GM18870 (cell line): ENCODE data around the gene RPS23.

ENCODE experiments used
- ATAC-seq: cut with Tn5 transposase; IDR thresholded peaks from one replicate; pipeline ENCODE4 v1.9.1; 2021; ENCODE audit warnings: moderate library complexity; ENCODE audit not compliant: unreplicated experiment

RPS23 gene

GRCh38 chr5:82277987-82278710 lies at the start of gene RPS23:
RPS23 (minus strand) TSS chr5:82278354; CDS start chr5:82278323, 31 bp downstream.
- peak; percentile 90 for ATAC-seq

DNA sequence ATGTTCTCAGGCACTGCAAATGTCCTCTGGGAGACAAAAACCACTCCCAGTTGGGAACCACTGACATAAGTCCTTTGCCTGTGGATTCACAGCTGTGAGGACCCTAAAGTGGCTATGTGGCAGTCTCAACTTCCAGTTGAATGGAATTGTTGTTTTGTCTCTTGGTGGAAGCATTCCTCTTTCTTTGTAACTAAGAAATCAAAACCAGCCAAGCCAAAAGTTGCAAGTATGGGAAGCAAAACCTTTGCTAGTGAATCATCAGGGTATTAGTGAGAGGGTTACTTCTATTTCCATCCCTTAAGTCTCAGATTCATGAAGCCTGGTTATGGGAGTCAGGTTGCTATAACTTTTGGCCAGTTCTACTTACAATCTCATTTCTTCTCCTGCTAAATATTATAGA lies 49.8 kb upstream of the RPS23 start:
- ATAC-seq, result no peak

- no peak for ATAC-seq
These were observed 47.8 kb upstream of the RPS23 start for GRCh38 chr5:82325996-82326395.

GRCh38 chr5:82325155-82325554 lies 47.0 kb upstream of the RPS23 start:
- no peak for ATAC-seq

DNA sequence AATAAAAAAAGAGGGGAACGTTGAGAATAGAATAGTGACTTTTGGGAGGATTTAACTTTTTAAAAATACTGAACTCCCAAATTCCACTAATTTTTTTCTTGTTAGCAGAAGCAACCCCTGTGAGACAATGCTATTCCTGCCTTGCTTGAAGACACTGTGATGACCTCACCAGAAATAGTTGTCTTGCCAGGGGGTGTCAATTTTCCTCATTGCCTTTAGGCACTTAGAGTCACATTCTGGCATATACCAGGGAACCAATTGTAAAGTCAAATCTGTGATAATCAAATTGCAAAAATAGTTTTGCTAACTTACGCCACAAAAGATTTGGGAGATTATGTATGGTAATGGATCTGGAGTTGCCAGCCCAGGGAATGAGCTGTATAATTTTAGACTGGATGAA lies 42.8 kb upstream of the RPS23 start:
- no peak for ATAC-seq

DNA sequence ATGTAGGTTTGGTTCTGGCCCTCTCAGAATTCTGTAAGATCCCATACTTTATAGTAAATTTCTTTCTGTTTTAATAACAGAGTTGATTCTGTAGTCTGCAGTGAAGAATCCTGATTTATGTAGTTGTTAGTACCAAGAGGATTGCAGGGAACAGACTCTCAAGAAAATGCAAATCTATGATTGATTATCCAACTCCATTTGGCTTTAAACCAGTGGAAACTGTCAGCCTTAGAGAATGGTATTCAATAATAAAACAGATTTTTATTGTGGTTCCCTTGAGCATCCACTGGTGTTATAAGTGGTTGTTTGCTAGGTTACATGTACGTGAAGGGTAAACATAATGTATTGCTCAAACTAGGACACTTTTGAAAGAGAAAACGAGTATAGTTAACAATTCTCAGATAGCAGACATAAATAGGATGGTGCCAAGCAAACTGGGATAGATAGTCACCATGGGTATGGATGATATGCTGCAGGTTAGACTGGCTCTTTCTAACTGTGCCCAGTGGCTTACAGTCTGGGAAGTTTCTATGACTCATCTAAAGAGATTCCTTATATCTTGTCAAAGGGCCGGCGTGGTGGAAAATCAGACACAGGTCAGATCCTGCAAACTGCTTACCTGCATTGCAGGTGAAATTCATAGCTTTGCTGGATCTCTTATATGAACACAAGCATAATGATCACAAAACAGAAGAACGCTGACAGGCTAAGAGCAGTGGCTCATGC lies 41.7 kb upstream of the RPS23 start:
- ATAC-seq, result no peak

DNA sequence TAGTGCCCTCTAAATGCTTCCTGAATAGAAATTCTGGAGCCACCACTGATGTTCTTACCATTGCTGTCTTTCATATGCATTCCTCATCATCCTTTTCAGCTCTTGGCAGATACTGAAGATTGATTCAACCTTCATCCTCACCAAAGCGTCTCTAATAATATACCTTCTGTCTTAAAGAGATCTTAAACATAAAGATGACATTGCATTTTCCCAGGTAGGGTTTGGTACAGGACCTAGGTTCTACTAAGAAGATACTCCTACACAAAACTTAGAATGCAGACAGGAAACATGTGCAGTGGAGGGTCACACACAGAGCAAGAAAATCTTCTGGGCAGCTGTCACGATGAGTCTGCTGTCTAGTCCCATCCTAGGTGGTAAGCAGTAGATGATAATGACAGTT lies 41.0 kb upstream of the RPS23 start:
- ATAC-seq, result no peak

- no peak for ATAC-seq
These were observed 37.0 kb upstream of the RPS23 start for GRCh38 chr5:82314964-82315758.

DNA sequence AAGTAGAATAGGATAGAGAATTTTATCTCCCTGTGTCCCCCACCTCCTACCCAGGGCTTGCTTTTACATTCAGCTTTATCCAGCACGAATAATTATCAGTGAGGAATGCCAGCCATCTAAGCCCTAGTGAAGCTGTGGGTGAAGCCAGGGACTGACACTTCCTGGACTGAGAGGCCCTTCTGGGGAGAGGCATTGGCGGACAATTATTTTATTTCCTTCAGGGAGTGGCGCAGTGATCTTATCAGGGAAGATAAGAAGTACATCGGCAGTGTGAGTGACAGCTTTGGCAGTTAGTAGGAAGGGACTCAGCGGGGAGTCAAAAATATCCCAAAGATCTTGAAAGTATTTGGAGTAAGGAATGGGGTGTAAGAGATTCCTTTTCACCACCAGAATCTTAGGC lies 34.9 kb upstream of the RPS23 start:
- ATAC-seq, result no peak

GRCh38 chr5:82312373-82312856 lies 34.3 kb upstream of the RPS23 start:
- no peak for ATAC-seq

GRCh38 chr5:82309091-82309531 lies 31.0 kb upstream of the RPS23 start:
- no peak for ATAC-seq

GRCh38 chr5:82308416-82308815 lies 30.3 kb upstream of the RPS23 start:
- ATAC-seq, result no peak

GRCh38 chr5:82307451-82307850 lies 29.3 kb upstream of the RPS23 start:
- ATAC-seq, result no peak

- ATAC-seq, result no peak
These were observed 28.0 kb upstream of the RPS23 start for GRCh38 chr5:82306151-82306550.

DNA sequence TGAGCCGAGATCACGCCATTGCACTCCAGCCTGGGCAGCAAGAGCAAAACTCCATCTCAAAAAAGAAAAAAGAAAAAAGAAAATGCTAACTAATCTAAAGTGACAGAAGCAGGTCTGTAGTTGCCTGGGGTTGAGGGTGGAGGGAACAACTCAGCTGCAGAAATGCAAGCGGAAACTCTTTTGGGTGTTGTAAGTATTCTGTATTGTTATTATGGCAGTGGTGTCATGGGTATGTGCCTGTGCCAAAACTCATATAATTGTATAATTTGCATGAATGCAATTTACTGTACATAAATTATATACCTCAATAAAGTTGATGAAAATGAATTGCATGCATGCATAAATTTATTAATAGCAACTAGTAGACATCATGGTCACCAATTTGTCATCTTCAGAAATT lies 23.0 kb upstream of the RPS23 start:
- no peak for ATAC-seq

DNA sequence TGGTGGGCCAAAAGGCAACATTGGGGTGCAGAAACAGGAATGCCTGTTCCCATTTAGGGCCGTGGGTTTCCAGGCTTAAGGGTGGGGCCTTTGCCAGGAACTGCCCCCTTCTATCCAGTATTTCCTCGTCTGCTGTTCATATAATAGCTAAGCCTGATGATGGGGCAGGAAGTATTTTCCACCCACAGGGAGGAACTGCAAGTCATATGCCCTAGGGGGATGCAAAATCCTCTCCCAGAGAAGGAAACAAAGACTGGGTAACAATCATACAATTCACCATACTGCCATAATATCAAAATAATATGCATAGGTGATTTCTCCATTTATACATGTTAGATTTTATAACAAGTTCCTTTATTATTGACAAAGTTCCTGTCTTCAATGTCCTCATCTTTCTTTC lies 20.5 kb upstream of the RPS23 start:
- no peak for ATAC-seq

DNA sequence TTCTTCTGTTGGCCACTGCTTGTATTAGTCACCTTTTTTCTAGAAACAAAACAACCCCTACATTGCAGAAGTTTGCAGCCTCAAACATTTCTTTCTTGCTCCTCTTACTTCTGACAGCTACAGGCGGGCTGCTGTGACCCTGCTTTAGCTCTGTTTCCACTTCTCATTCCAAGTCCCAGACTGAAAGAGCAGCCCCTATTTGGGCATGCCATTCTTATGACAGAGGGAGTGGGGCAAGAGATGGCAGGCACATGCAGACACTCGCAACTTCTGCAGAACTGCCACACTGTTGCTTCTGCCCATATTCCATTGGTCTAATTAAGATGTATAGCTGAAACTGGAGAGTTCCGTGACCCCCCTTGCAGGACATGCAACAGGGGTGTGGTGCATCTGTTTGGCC lies 19.6 kb upstream of the RPS23 start:
- no peak for ATAC-seq

- ATAC-seq, result no peak
These were observed 18.8 kb upstream of the RPS23 start for GRCh38 chr5:82296929-82297328.

- ATAC-seq, result no peak
These were observed 17.9 kb upstream of the RPS23 start for GRCh38 chr5:82295959-82296531.

GRCh38 chr5:82295144-82295543 lies 17.0 kb upstream of the RPS23 start:
- no peak for ATAC-seq

- no peak for ATAC-seq
These were observed 13.3 kb upstream of the RPS23 start for GRCh38 chr5:82291420-82291819.
